Stimulated activated CD8-positive, alpha-beta memory T cell treated with anti-CD3 and anti-CD28 coated beads, Interleukin-7, amount 100 ng/mL, for 1 hour (primary cell): Measurements from ENCODE around the gene SPSB1.
A peak's percentile ranks its signal among the peaks of the same experiment; 100 is the strongest.

ENCODE experiments used
- DNase-seq, 2 donors: peaks; one replicate each; pipeline ENCODE4 v3.0.0-alpha.2; 2020; ENCODE audit warnings: low read depth in 2 of 2

SPSB1 gene

GRCh38 chr1:9292361-9293240 is at the start of gene SPSB1:
Gene SPSB1 (plus strand): TSS chr1:9292894. CDS start chr1:9355892, 62,998 bp downstream.
- peak; percentile 31 to 42 for DNase-seq

- no peak for DNase-seq
Measured at GRCh38 chr1:9243066-9243739, 49.5 kb upstream of the SPSB1 start.

GRCh38 chr1:9244501-9245229 is 48.0 kb upstream of the SPSB1 start:
- no peak for DNase-seq

GRCh38 chr1:9245230-9245619 is 47.5 kb upstream of the SPSB1 start:
- no peak for DNase-seq

- DNase-seq: no peak
Measured at GRCh38 chr1:9245661-9246060, 47.0 kb upstream of the SPSB1 start.

- DNase-seq: no peak
Measured at GRCh38 chr1:9246215-9246614, 46.5 kb upstream of the SPSB1 start.

- no peak for DNase-seq
Measured at GRCh38 chr1:9246841-9247785, 45.6 kb upstream of the SPSB1 start.

- DNase-seq: no peak
Measured at GRCh38 chr1:9247894-9248293, 44.8 kb upstream of the SPSB1 start.

GRCh38 chr1:9248341-9249262 is 44.1 kb upstream of the SPSB1 start:
- DNase-seq: no peak

GRCh38 chr1:9249263-9249533 is 43.5 kb upstream of the SPSB1 start:
- DNase-seq: no peak

GRCh38 chr1:9249534-9250410 is 42.9 kb upstream of the SPSB1 start:
- DNase-seq: no peak

- no peak for DNase-seq
Measured at GRCh38 chr1:9250411-9251381, 42.0 kb upstream of the SPSB1 start.

- DNase-seq: no peak
Measured at GRCh38 chr1:9251501-9251900, 41.2 kb upstream of the SPSB1 start.

GRCh38 chr1:9253004-9253403 is 39.7 kb upstream of the SPSB1 start:
- no peak for DNase-seq

- DNase-seq: no peak
Measured at GRCh38 chr1:9253453-9254105, 39.1 kb upstream of the SPSB1 start.

GRCh38 chr1:9256332-9256731 is 36.4 kb upstream of the SPSB1 start:
- DNase-seq: no peak

- DNase-seq: no peak
Measured at GRCh38 chr1:9257851-9258250, 34.8 kb upstream of the SPSB1 start.

GRCh38 chr1:9258629-9259028 is 34.1 kb upstream of the SPSB1 start:
- no peak for DNase-seq
